Measurements from ENCODE around the gene TSPO2.
"Not testable (repeated sequence)": the region's sequence is repeated elsewhere in the genome, so short reads cannot be mapped to it uniquely, and the experiment has no call there.

TSPO2 gene

GRCh38 chr6:41009669-41010068, 32.6 kb upstream of the TSPO2 start:
- no peak overlapping the region for H3K4me3 ChIP-seq (ENCODE audit: low read length)
- no peak overlapping the region for H3K9ac ChIP-seq (ENCODE audit: low read depth, low read length)
- H3K27me3 ChIP-seq (ENCODE audit: insufficient read depth, low read length), result no peaks in the 10 kb centered on the region
- H3K4me1 ChIP-seq (ENCODE audit: insufficient read depth, low read length), result no peaks in the 10 kb centered on the region; the same call in 1 of the 2 replicates
- no peaks in the 10 kb centered on the region for H3K9me3 ChIP-seq (ENCODE audit: insufficient read depth, low read depth, low read length)
- no peaks in the 10 kb centered on the region for H3K36me3 ChIP-seq (ENCODE audit: insufficient read depth, low read depth, low read length)
- H3K27ac ChIP-seq (ENCODE audit: low read length), result no peak overlapping the region

DNA sequence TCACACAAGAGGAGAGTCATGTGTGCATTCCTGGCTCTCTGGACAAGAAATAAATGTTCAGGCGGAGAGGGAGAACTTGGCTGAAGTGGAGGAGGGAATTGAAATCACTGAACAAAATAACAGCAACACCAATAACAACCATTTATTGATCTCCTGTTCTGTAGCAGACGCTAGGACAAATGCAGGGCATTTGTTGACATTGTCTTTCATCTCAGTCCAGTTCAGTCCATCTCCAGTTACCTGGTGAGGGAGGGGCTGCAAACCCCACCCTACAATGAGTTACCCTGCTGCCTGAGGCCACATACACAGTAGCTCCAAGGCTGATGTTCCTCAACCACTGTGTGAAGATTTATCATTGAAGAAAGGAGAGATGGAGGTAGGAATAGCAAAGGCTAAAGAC, 30.6 kb upstream of the TSPO2 start:
- Histone ChIP-seq H3K4me1 (ENCODE audit: insufficient read depth, low read length) (no peaks in the 10 kb centered on the region), H3K9ac (ENCODE audit: low read depth, low read length) (no peak overlapping the region), H3K27ac (ENCODE audit: low read length) (no peak overlapping the region), H3K9me3 (ENCODE audit: insufficient read depth, low read depth, low read length) (no peaks in the 10 kb centered on the region), H3K4me3 (ENCODE audit: low read length) (no peak overlapping the region), H3K27me3 (ENCODE audit: insufficient read depth, low read length) (no peaks in the 10 kb centered on the region), H3K36me3 (ENCODE audit: insufficient read depth, low read depth, low read length) (no peaks in the 10 kb centered on the region)

- Histone ChIP-seq H3K27ac (ENCODE audit: low read length) (no peak overlapping the region), H3K4me1 (ENCODE audit: insufficient read depth, low read length) (no peaks in the 10 kb centered on the region), H3K4me3 (ENCODE audit: low read length) (no peak overlapping the region), H3K27me3 (ENCODE audit: insufficient read depth, low read length) (no peaks in the 10 kb centered on the region), H3K9me3 (ENCODE audit: insufficient read depth, low read depth, low read length) (no peaks in the 10 kb centered on the region), H3K36me3 (ENCODE audit: insufficient read depth, low read depth, low read length) (no peaks in the 10 kb centered on the region), H3K9ac (ENCODE audit: low read depth, low read length) (no peak overlapping the region)
Measured at GRCh38 chr6:41013466-41014153, 28.7 kb upstream of the TSPO2 start.

- H3K27ac ChIP-seq (ENCODE audit: low read length), result no peak overlapping the region
- no peak overlapping the region for H3K4me3 ChIP-seq (ENCODE audit: low read length)
- H3K36me3 ChIP-seq (ENCODE audit: insufficient read depth, low read depth, low read length), result no peaks in the 10 kb centered on the region
- no peak overlapping the region for H3K9ac ChIP-seq (ENCODE audit: low read depth, low read length)
- H3K4me1 ChIP-seq (ENCODE audit: insufficient read depth, low read length), result no peaks in the 10 kb centered on the region
- no peaks in the 10 kb centered on the region for H3K9me3 ChIP-seq (ENCODE audit: insufficient read depth, low read depth, low read length)
- H3K27me3 ChIP-seq (ENCODE audit: insufficient read depth, low read length), result no peaks in the 10 kb centered on the region
Measured at GRCh38 chr6:41014780-41015179, 27.5 kb upstream of the TSPO2 start.

DNA sequence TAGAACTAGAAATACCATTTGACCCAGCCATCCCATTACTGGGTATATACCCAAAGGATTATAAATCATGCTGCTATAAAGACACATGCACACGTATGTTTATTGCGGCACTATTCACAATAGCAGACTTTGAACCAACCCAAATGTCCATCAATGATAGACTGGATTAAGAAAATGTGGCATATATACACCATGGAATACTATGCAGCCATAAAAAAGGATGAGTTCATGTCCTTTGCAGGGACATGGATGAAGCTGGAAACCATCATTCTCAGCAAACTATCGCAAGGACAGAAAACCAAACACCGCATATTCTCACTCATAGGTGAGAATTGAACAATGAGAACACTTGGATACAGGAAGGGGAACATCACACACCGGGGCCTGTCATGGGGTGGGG, 26.4 kb upstream of the TSPO2 start:
- not testable (repeated sequence) for H3K36me3 ChIP-seq (ENCODE audit: insufficient read depth, low read depth, low read length); H3K27ac ChIP-seq (ENCODE audit: low read length); H3K27me3 ChIP-seq (ENCODE audit: insufficient read depth, low read length); H3K4me1 ChIP-seq (ENCODE audit: insufficient read depth, low read length); H3K9me3 ChIP-seq (ENCODE audit: insufficient read depth, low read depth, low read length); H3K4me3 ChIP-seq (ENCODE audit: low read length); H3K9ac ChIP-seq (ENCODE audit: low read depth, low read length)

- Histone ChIP-seq H3K4me3 (ENCODE audit: low read length) (no peak overlapping the region), H3K27me3 (ENCODE audit: insufficient read depth, low read length) (no peaks in the 10 kb centered on the region), H3K9me3 (ENCODE audit: insufficient read depth, low read depth, low read length) (no peaks in the 10 kb centered on the region), H3K36me3 (ENCODE audit: insufficient read depth, low read depth, low read length) (no peaks in the 10 kb centered on the region), H3K27ac (ENCODE audit: low read length) (no peak overlapping the region), H3K4me1 (ENCODE audit: insufficient read depth, low read length) (no peaks in the 10 kb centered on the region), H3K9ac (ENCODE audit: low read depth, low read length) (no peak overlapping the region)
Measured at GRCh38 chr6:41017663-41018062, 24.6 kb upstream of the TSPO2 start.

- Histone ChIP-seq H3K4me1 (ENCODE audit: insufficient read depth, low read length) (0 out of 2 replicates have a peak, but pooled peaks cover under 1% of the 10 kb centered on the region), H3K27ac (ENCODE audit: low read length) (no peak overlapping the region), H3K27me3 (ENCODE audit: insufficient read depth, low read length) (no peaks in the 10 kb centered on the region), H3K36me3 (ENCODE audit: insufficient read depth, low read depth, low read length) (no peaks in the 10 kb centered on the region), H3K9ac (ENCODE audit: low read depth, low read length) (no peak overlapping the region), H3K4me3 (ENCODE audit: low read length) (no peak overlapping the region), H3K9me3 (ENCODE audit: insufficient read depth, low read depth, low read length) (no peaks in the 10 kb centered on the region)
Measured at GRCh38 chr6:41021832-41022231, 20.4 kb upstream of the TSPO2 start.

GRCh38 chr6:41022294-41022693, 20.0 kb upstream of the TSPO2 start:
- Histone ChIP-seq H3K27ac (ENCODE audit: low read length) (no peak overlapping the region), H3K9ac (ENCODE audit: low read depth, low read length) (no peak overlapping the region), H3K27me3 (ENCODE audit: insufficient read depth, low read length) (no peaks in the 10 kb centered on the region), H3K9me3 (ENCODE audit: insufficient read depth, low read depth, low read length) (no peaks in the 10 kb centered on the region), H3K4me3 (ENCODE audit: low read length) (no peak overlapping the region), H3K4me1 (ENCODE audit: insufficient read depth, low read length) (0 out of 2 replicates have a peak, but pooled peaks cover 5% of the 10 kb centered on the region), H3K36me3 (ENCODE audit: insufficient read depth, low read depth, low read length) (no peaks in the 10 kb centered on the region)

DNA sequence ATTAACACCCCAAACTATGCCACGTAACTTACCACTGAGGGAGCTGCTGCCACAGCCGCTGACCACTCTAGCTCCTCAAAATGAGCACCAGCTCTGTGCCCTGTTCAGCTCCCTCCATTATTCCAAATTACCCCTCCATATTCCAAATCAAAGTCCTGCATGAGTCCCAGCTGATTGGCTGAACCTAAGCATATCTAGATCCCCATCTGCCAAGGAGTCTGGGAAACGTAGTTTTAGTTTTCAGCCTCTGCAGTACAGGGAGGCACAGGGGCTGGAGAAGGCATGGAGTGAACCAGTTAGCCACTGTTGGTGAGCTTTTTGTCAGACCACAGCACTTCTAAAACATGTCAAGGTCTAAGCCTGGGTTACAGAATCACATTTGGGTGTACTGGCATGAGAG, 19.2 kb upstream of the TSPO2 start:
- Histone ChIP-seq H3K9ac (ENCODE audit: low read depth, low read length) (no peak overlapping the region), H3K27ac (ENCODE audit: low read length) (no peak overlapping the region), H3K36me3 (ENCODE audit: insufficient read depth, low read depth, low read length) (no peaks in the 10 kb centered on the region), H3K27me3 (ENCODE audit: insufficient read depth, low read length) (no peaks in the 10 kb centered on the region), H3K9me3 (ENCODE audit: insufficient read depth, low read depth, low read length) (no peaks in the 10 kb centered on the region), H3K4me1 (ENCODE audit: insufficient read depth, low read length) (0 out of 2 replicates have a peak, but pooled peaks cover 5% of the 10 kb centered on the region), H3K4me3 (ENCODE audit: low read length) (no peak overlapping the region)

DNA sequence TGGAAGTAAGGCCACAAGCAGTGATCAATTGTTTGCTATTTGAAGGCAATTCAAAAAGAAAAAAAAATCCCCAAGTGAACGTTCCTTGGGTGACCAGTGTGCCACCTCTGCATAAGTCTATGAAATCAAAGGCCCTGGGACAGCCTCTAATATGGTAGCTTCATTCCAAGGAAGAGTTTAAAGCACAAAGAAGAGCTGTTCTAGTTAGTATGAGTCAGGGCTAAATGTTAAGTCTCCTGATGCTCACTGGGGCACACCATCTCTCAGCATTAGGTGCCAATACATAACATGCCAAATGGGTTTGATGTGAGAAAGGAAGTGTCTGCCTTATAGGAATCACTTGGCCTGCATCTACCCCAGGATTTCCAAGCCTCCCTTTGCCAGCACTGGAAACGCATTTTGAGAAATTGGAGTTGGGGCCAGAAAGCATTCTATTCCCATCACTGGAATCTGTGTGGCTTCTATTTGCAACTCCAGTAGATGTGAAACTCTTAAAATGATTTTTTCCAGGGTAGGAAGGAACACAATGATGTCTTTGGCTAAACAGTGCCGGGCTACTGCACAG, 16.2 kb upstream of the TSPO2 start:
- Histone ChIP-seq H3K27me3 (ENCODE audit: insufficient read depth, low read length) (peaks cover 6% of the 10 kb centered on the region; the same call in 1 of the 2 replicates), H3K36me3 (ENCODE audit: insufficient read depth, low read depth, low read length) (no peaks in the 10 kb centered on the region), H3K9me3 (ENCODE audit: insufficient read depth, low read depth, low read length) (no peaks in the 10 kb centered on the region), H3K27ac (ENCODE audit: low read length) (no peak overlapping the region), H3K9ac (ENCODE audit: low read depth, low read length) (no peak overlapping the region), H3K4me3 (ENCODE audit: low read length) (no peak overlapping the region), H3K4me1 (ENCODE audit: insufficient read depth, low read length) (peaks cover 13% of the 10 kb centered on the region; the same call in 1 of the 2 replicates)

GRCh38 chr6:41027241-41027640, 15.0 kb upstream of the TSPO2 start:
- Histone ChIP-seq H3K9ac (ENCODE audit: low read depth, low read length) (peak overlapping the region; percentile 68; the same call in 1 of the 2 replicates), H3K9me3 (ENCODE audit: insufficient read depth, low read depth, low read length) (no peaks in the 10 kb centered on the region), H3K4me3 (ENCODE audit: low read length) (peak overlapping the region; percentile 68), H3K4me1 (ENCODE audit: insufficient read depth, low read length) (peaks cover 13% of the 10 kb centered on the region; the same call in 1 of the 2 replicates), H3K27ac (ENCODE audit: low read length) (no peak overlapping the region), H3K27me3 (ENCODE audit: insufficient read depth, low read length) (peaks cover 6% of the 10 kb centered on the region; the same call in 1 of the 2 replicates), H3K36me3 (ENCODE audit: insufficient read depth, low read depth, low read length) (no peaks in the 10 kb centered on the region)
